Measurements from ENCODE around the gene BRD1.
"Not testable (repeated sequence)": the region's sequence is repeated elsewhere in the genome, so short reads cannot be mapped to it uniquely, and the experiment has no call there.

Gene BRD1

DNA sequence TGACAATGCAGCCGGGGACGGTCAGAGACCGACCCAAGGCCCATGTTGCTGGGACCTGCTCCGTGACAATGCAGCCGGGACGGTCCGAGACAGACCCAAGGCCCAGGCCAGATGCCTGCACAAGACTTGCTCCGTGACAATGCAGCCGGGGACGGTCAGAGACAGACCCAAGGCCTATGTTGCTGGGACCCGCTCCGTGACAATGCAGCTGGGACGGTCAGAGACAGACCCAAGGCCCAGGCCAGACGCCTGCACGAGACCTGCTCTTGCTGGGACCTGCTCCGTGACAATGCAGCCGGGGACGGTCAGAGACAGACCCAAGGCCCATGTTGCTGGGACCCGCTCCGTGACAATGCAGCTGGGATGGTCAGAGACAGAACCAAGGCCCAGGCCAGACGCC is 45.8 kb downstream of the BRD1 start:
- DNase-seq, result not testable (repeated sequence)

DNA sequence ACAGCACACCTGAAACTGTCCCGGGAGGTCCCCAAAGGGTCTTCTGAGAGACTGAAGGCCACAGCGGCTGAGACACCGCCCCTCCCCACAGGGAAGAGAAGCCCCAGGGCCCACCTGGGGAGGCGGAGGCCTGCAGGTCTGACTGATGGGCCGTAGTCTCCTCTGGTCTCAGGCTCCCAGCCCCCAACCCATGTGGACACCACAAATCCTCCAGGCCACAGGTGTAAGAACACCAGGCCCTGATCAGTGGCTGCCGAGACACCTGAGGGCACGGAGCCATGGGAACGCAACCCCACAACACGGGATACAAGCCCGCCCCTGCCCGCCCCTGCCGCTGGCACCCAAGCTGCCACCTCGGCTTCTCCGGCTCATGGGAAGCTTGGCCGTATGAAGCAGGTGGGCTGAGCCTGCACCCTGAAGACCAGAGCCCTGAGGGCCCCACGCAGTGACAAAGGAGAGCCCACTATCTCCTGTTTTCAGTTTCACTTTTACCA is 46.3 kb downstream of the BRD1 start:
- no peak for DNase-seq

GRCh38 chr22:49780698-49781288 is 46.9 kb downstream of the BRD1 start:
- no peak for DNase-seq

DNA sequence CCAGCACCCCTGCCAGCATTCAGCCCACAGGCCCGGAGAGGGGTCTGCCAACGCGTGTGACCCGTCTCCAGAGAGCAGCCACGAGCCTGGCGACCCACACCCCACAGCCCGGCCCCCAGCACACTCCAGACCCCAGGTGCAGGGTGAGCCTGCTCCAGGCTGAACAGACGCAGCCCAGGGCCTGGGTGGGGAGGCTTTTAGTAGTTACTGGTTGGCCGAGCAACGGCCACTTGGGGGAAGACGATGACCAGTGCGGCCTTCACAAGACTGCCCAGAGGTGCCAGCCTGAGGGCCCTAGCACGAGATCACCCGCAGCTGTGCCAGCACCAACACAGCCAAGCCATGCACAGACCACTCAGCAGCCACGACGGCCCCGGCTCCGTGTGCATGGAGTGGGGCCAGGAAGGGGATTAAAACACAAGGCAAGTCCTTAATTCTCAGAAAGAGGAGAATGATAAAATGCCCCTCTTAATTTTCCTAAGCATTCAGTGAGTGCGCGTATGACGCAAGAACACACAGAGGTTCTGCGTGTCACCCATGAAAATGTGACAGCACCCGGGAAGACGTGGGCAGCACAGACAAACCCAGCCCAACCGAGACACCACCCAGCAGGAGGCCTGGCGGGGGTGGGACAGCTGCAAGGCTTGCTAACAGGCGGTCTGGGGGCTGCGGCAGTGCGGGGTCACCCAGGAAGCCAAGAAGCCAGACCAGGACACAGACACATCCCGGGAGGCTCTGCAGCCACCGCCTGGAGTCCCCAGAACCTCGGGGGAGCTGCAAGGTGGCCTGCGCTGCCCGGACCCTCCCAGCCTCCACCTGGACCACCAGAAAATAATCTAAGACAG is 47.6 kb downstream of the BRD1 start:
- DNase-seq, result no peak

DNA sequence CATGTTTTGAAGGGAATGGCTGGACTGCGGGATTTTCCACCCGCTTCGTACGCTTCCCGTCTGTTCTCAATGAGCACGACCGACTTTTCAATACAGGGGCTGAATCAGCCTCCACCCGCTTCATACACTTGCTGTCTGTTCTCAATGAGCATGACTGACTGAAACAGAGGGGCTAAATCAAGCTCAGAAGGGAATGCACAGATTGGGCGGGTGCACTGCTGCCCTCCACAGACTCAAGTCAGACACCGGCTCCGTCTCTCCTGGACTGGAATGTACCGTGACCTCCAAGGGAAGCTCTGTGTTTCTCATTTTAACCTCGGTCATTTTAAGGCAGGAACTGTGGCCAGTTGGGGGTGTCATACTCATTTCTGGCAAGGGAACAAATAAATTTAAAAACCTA is 48.5 kb downstream of the BRD1 start:
- DNase-seq, result no peak

- DNase-seq, result no peak
Observed at GRCh38 chr22:49777569-49778249, 50.0 kb downstream of the BRD1 start.

- DNase-seq, result no peak
Observed at GRCh38 chr22:49776891-49777290, 50.8 kb downstream of the BRD1 start.

DNA sequence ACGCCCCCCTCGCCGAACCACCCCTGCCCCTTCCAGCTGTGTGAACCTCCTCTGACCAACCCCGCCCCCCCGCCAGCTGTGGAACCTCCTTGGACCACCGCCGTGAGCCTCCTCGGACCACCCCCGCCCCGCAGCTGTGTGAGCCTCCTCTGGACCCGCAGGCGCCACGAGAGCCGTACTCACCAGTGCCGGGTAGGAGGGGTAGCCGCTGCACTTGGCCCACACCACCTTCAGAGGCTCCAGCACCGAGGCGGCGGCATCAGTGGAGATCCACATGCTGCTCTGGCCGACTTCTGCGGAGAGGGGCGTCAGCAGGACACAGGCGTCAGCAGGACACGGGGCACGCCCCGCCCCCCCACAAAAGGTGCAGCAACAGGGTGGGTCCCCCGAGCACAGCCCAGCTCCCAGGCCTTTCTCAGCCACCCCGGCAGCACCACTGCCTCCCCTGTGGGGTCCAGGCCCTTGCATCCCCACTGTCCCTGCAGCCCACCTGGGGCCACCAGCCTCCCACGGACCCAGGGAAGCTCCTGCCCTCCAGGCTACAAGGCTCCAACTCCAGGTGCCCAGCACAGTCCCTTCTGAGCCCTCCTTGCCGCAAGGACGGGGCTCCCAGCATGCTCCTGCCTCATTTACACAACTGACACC is 51.7 kb downstream of the BRD1 start:
- no peak for DNase-seq

- DNase-seq, result no peak
Observed at GRCh38 chr22:49775191-49775866, 52.3 kb downstream of the BRD1 start.

DNA sequence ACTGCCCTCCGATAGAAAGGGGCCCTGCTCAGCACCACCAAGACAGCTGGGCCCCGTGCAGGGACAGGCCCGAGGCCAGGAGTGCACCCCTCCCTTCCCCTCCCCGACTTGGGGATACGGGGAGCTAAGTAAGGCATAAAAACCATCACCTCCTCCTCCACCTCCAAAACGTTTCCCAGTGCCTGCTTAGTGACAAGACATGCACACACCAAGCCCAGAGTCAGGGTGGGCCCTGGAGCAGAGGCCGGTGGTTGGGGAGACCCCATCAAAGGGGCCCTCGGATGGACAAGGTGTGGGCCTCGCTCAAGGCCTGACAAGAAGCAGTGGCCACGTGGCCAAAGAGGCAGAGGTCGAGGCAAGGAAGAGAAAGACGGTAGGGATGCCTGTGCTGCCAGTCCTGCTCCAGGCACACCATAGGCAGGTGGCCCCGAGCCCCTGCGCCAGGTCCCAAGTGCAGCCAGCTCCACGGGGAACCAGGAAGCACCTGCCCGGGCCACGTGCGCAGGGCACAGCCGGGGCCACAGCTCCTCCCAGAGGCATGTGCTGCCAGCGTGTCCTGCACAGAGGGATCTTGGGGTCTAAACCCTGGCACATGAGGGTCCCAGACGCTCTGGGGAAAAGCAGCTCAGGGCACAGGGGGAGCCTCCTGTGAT is 53.0 kb downstream of the BRD1 start:
- no peak for DNase-seq

- no peak for DNase-seq
Observed at GRCh38 chr22:49774046-49774445, 53.6 kb downstream of the BRD1 start.

GRCh38 chr22:49773531-49773930 is 54.1 kb downstream of the BRD1 start:
- no peak for DNase-seq

GRCh38 chr22:49772692-49773091 is 55.0 kb downstream of the BRD1 start:
- no peak for DNase-seq

DNA sequence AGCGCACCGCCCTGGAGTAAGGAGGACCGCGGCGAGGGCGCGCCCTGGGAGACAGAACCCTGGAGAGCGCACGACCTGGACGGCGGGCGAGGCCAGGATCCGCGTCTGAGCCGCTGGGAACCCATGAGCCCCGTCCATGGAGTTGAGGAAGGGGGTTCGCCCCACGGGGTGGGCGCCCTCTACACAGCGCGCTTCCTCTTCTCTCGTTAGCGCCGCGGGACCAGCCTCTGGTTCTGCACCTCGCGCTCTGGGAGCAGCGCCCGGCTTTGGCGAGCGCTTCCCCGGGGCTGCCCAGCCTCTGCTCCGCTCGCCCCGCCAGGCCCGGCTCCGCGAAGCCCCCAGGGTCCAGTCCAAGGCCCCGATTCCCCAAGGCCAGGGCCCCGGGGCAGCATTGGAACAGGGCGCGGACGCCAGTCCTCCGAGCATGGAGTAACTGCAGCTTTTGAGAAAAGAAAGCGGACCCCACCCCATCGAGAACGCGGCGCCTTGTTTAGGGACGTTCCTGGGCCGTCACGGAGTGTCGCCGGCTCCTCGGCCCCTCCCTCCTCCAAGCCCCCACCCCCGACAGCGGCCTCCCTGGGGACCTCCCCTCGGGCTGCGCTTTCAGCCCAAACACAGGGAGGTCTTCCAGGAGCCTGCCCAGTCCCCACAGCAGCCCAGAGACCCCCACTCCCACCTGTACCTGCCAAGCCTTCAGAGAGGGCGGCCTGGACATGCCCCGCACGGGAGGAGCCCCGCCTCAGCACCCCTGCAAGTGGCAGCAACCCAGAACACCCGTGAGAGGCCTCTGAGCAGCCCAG is 56.2 kb downstream of the BRD1 start:
- no peak for DNase-seq

- DNase-seq, result no peak
Observed at GRCh38 chr22:49770547-49771265, 57.0 kb downstream of the BRD1 start.

GRCh38 chr22:49769691-49770546 is 57.8 kb downstream of the BRD1 start:
- no peak for DNase-seq

GRCh38 chr22:49768951-49769690 is 58.6 kb downstream of the BRD1 start:
- no peak for DNase-seq

DNA sequence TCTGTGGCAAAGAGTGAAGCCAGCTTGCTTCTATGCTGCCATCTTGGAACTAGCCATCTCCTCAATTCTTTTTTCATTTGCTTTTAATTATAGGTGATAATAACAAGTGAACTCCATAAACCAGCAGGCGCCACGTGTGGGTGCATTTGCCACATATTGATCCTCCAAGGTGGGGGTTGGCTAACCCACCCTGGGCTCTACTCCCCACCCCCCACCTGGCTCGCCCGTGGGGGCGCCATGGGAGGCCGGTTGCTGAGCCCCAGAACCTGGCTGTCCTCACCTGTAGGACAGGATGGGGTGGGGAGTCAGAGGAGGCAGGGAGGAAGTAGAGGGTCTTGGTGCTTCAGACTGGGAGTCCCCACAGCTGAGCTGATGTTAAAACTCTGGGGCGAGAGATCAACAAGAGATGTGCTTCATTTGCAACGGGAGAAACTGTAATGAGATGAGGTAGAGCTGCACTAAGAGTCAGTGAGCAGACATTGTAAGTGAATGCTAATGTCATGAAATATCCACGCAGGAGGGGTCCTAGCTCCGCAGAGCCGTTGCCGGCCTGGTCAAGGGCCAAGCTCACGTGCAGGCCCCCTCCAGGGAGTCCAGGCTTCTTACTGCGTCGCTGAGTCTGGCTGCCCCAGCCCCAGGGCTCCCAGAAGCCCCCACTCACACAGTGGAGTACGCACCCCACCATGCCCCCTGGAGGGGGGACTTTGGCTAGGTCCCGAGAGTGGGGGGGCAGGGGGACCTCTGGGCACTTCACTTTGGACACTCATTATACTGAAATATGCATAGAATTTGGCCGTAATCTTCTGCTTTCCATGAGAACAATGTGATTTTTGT is 59.4 kb downstream of the BRD1 start:
- DNase-seq, result no peak
